Fibroblast of the conjunctiva (primary cell): ENCODE measurements around the gene HAT1.
"Not testable (repeated sequence)": the region's sequence is repeated elsewhere in the genome, so short reads cannot be mapped to it uniquely, and the experiment has no call there.

Experiments
- DNase-seq: peaks from one replicate; pipeline ENCODE4 v3.0.0-alpha.2; 2010; ENCODE audit warnings: low read depth

The HAT1 gene, protein sequence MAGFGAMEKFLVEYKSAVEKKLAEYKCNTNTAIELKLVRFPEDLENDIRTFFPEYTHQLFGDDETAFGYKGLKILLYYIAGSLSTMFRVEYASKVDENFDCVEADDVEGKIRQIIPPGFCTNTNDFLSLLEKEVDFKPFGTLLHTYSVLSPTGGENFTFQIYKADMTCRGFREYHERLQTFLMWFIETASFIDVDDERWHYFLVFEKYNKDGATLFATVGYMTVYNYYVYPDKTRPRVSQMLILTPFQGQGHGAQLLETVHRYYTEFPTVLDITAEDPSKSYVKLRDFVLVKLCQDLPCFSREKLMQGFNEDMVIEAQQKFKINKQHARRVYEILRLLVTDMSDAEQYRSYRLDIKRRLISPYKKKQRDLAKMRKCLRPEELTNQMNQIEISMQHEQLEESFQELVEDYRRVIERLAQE

GRCh38 chr2:171922230-171923022 lies at the start of gene HAT1:
HAT1 (plus strand) TSS chr2:171922461; CDS start chr2:171922501, 40 bp downstream.
- DNase-seq: peak; percentile 95

GRCh38 chr2:171874517-171874916 lies 47.7 kb upstream of the HAT1 start:
- DNase-seq: no peak

GRCh38 chr2:171874963-171875362 lies 47.3 kb upstream of the HAT1 start:
- DNase-seq: no peak

DNA sequence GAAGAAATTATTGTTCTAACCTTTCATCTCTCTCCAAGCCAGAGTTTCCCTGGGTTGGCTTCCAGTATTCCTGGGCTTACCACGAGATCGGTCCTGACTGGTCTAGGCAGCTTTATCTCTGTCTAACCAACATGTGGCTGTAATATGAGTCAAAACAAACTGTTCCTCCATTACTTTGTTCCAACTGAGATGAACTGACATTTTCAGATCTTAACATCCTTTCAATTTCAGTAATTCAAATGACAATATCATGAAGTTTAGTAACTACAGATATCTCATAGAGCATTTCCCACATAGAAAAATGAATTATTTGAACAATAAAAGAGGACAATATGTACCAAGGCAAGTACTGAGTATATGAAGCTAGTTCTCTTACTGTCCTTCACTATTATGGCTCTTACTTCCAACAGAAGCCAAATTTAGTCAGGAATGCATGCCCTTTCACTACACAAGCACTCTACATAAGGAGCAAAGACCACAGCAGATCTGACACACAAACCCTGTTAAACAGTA lies 43.7 kb upstream of the HAT1 start:
- DNase-seq: peak; percentile 24

- DNase-seq: no peak
These were observed 42.4 kb upstream of the HAT1 start for GRCh38 chr2:171879865-171880264.

DNA sequence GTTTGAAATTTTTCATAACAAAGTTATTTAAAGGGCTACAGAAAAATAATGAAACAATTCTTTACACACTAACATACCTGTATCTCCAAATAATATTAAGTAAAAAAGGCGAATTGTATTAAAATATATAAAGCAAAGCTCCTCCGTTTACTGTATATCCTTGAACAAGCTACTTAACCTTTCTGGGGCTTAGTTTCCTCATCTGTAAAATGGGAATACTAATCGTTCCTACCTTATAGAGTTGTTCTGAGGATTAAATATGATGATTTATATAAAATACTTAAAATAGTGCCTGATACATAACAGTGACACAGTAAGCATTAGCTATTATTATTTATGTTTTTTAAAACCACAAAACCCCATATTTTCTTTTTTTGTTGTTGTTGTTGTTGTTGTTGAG lies 41.5 kb upstream of the HAT1 start:
- DNase-seq: no peak

DNA sequence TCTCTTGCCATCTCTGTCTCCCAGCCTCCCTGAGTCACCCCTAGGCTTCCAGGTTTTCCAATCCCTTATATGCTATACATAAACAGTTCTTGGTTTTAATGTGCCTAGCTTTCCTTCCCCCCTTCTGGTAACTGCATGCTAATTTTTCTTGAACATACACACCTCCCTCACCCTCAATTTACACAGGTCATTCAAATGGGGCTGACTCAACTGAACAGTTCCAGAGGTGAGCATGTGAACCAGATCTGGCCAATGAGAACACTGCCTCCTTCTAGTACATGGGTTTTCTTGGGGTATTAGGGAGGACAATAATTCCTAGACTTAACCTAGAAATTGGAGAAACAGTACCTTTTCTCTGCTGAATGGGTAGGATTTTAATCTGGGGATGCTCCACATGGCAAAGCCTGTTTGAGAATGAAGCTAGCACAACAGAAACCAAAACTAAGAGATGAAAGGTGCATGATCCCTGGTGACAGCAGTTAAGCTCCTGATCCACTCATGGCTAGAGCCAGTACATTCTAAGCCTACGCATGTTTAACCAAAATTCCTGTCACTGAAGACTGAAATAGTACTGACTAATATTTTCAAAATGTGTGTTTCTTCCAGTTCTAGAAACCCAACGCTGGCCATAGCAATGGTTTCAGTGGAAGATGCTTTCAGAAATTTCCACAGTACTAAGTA lies 40.0 kb upstream of the HAT1 start:
- DNase-seq: no peak

- DNase-seq: no peak
These were observed 38.9 kb upstream of the HAT1 start for GRCh38 chr2:171883275-171883893.

DNA sequence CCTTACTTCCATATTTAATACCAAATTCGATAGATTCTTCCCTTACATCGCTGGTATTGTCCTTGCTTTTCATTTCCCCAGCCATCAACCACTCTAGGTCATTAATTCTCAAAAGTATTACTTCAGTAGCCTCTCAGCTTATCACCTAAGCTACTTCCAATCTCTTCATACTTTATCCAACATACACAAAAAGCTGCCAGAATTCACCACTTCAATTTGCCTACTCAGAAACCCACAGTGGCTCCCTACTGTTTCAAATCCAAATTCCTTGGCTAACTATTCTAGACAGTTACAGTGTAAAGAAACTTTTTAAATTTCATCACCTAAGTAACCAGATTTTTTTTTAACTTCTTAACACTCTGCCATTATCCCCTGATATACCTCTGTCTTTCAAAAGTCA lies 32.9 kb upstream of the HAT1 start:
- no peak for DNase-seq

- DNase-seq: no peak
These were observed 32.5 kb upstream of the HAT1 start for GRCh38 chr2:171889808-171890207.

- DNase-seq: no peak
These were observed 29.0 kb upstream of the HAT1 start for GRCh38 chr2:171893196-171893823.

DNA sequence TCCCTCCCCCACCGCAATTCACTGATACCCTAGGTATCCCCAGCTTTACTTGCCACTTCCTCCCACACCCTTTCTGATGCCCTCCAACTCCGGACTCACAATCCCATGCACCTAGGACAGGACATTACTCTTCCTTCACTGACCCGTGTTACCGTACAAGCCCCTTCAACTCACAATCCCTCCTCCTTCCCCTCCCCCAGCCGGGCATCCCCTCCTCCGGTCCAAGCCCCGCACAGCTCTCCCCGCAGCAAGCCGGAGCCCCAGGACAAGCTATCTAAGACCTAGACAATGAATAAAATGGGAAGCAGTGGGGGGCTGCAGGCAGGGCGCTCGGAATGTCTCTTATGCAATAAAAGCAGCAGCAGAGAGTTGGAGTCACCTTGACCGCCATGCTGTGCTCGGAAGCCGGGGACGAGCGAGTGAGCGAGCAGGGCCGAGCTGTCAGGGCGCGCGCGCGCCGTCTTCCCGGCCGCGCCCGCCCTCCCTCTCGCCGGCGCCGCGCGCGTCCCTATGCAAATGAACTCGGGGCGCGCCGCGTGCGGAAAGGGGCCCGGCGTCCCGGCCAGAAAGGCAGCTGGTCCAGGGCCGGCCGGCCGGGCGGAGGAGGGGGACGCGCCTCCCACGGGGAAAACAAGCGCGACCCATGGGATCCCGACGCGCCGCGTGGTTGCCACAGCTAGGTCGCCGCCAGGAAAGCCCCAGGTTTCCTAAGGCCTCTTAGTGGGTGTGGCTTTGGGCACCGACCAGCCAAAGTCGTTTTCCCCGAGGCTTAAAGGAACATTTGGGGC lies 28.2 kb upstream of the HAT1 start, which contains the start of gene SLC25A12:
SLC25A12 (minus strand) TSS at position 421 of the 788 bp plus-strand sequence; CDS start at position 391, 30 bp downstream.
- DNase-seq: peak; percentile 43

- DNase-seq: no peak
These were observed 27.7 kb upstream of the HAT1 start for GRCh38 chr2:171894612-171894947.

GRCh38 chr2:171895786-171896185 lies 26.5 kb upstream of the HAT1 start:
- DNase-seq: no peak

DNA sequence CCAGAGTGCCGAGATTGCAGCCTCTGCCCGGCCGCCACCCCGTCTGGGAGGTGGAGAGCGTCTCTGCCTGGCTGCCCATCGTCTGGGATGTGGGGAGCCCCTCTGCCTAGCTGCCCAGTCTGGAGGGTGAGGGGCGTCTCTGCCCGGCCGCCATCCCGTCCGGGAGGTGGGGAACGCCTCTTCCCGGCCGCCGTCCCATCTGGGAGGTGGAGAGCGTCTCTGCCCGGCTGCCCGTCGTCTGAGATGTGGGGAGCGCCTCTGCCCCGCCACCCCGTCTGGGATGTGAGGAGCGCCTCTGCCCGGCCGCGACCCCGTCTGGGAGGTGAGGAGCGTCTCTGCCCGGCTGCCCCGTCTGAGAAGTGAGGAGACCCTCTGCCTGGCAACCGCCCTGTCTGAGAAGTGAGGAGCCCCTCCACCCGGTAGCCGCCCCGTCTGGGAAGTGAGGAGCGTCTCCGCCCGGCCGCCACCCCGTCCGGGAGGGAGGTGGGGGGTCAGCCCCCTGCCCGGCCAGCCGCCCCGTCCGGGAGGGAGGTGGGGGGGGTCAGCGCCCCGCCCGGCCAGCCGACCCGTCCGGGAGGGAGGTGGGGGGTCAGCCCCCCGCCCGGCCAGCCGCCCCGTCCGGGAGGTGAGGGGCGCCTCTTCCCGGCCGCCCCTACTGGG lies 22.5 kb upstream of the HAT1 start:
- not testable (repeated sequence) for DNase-seq

DNA sequence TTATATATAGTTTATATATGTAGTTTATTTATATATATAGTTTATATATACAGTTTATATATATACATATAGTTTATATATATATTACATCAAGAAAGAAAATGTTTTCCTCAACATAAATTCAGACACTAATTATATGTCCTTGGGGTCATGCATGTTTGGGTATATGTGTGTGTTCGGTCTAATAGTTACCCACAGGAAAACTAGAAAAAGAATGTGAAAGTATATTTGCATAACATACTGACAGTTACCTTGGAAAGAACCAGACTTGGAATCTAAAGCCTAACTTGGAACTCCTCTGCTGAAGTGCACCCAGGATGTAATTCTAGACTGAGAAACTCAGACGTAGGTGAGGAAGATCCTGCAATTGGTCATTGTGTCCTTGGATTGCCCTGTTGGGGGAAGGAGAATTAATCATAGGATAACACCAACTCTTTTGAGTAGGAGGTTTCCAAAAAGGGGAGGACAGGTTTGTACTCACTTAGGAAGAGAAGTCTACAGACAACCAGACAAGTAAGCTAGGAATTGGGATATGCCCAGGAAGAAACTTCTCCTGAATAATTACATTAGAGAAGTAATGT lies 19.3 kb upstream of the HAT1 start:
- no peak for DNase-seq

GRCh38 chr2:171908235-171908634 lies 14.0 kb upstream of the HAT1 start:
- no peak for DNase-seq

- no peak for DNase-seq
These were observed 13.0 kb upstream of the HAT1 start for GRCh38 chr2:171909266-171909665.

- DNase-seq: no peak
These were observed 11.8 kb upstream of the HAT1 start for GRCh38 chr2:171910494-171910893.

DNA sequence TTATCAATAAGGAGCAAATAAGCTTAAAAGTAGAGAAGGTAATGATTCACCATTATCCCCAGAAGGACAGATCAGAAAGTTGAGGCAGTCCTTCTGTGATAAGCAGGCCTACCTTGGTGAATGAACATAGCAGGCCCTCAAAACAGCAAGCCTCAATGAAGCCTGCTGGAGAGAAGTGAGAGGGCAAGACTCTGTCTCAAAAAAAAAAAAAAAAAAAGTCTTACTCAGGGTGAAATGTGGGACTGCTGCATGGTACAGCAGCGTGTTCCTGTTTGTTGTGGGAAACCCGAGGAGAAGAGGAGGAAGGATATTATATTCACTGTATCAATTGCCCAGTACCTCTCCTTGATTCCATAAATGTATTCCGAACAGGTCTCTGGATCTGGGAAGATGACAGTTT lies 8.7 kb upstream of the HAT1 start:
- no peak for DNase-seq
